AML-193 (cell line): ENCODE results near the gene ARID1A.

Source experiments
- DNase-seq, 2 experiments: peaks; one replicate each; lab custom pipeline; 2025; lab: John Stamatoyannopoulos, UW

ARID1A gene

DNA sequence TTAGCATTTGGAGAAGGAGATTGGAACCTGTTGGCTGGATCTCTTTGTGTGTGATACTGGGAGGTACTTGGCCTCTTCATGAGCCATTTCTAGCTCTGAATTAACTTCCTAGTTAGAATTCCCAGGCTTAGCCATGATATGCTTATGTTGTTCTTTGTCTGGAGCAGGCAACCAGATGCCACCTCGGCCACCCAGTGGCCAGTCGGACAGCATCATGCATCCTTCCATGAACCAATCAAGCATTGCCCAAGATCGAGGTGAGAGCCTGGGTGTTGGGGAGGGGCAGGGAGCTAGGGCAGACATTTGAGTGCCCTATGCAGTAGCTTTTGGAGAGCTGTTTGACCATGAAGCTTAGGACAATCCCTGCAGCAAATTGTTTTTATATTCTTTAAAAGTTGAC is 65.4 kb downstream of the ARID1A start:
- no peak for DNase-seq

DNA sequence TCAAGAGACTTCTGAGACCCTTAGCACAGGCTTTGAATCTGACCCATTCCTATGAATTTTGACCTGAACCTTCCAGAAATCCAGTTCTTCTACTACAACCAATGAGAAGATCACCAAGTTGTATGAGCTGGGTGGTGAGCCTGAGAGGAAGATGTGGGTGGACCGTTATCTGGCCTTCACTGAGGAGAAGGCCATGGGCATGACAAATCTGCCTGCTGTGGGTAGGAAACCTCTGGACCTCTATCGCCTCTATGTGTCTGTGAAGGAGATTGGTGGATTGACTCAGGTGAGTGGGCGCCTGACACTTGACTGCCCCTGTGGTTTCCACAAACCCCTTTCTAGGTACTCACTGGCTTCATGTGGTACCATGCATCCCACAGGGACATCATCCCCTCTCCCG is 71.9 kb downstream of the ARID1A start:
- DNase-seq: no peak

DNA sequence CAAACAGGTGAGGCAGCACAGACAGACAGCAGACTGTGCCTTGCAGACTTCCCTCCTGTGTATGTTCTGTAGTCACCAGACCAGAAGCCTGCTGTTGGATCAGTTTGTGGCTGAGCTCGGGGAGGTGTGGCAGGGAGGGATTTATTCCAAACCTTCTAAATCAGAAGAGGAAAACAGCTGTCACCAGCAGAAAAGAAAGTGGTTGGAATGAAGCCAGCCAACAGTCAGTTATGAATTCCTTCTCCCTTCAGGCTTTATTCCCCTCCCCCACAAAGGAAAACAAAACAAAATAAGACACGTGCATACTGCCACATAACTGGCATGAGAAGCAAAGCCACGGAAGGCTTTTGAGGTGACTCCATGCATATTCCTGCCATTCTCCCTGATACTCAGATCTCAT is 72.9 kb downstream of the ARID1A start:
- no peak for DNase-seq

DNA sequence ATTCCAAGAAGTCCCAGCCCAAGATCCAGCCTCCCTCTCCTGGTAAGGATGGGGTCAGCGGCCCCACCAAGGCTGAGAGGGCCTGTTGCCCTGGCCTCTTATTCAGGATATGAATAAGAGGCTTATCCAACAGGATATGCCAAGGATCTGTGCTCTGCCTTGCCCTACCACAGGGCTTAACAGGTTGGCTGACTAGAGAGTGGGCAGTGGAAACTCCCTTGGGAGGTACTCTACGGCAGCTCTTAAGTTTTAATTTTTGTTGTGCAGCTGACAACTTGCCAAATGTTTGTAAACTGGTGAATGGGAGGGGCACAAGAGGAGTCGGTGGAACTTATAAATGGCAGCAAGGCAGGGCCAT is 75.4 kb downstream of the ARID1A start:
- no peak for DNase-seq

DNA sequence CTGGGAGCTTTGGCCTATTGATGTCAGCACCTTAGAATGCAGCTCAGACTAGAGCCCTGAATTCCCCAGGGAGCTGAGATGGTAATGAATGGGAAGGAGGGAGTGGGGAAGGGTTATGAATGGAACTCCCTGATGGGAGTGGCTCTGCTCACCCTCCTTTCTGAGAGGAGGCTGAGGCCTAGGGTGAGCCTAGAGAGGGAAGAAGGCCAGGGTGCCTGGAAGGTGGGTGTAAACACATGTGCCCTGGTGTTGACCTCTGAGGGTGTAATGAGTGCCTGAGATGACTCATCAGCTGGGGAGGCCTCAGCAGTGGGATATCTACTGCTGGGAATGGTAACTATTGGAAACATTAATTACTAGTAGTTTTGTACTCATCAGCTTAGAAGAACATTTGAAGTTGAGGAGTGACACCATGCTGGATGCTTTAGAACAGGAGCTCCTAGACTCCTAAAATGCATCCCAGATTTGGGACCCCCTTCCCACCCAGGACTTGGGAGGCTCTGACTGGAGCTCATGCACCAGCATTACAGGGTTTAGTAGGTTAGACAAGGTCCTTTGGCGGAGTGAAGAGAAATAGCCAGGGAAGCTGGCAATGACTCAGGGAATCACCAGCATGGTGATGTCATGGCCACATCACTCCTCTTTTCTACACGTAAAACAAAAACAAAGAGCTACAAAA is 76.0 kb downstream of the ARID1A start:
- DNase-seq: no peak

DNA sequence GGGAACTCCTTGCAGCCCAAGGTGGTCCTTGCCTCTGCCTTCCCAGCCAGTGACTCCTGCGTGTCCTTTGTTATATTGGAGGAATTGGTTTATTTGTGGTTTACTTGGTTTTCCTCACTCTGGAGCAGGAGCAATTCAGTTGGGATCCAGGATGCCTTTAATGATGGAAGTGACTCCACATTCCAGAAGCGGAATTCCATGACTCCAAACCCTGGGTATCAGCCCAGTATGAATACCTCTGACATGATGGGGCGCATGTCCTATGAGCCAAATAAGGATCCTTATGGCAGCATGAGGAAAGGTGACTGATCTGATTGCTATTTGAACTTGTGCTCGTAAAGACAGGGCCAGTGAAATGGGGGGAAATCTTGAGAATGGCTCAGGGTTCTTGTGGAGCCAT is 76.9 kb downstream of the ARID1A start:
- no peak for DNase-seq

GRCh38 chr1:26774462-26774861 is 78.6 kb downstream of the ARID1A start:
- no peak for DNase-seq

DNA sequence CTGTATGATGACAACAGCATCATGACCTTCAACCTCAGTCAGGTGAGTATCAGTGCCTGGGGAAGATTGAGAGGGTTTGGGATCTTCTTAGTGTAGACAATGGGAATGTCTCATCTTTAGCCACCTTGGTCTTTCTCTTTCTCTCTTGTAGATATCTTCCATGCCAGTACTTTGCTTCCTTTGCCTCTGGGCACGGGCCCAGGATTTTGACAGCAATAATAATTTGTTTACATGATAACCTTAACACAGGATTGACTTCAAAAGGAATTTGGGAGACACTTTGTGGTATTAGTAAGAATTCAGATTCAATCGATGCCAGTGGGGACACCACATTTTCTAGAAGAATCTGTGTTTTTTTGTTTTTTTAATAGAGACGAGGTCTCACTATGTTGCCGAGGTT is 79.9 kb downstream of the ARID1A start:
- no peak for DNase-seq

DNA sequence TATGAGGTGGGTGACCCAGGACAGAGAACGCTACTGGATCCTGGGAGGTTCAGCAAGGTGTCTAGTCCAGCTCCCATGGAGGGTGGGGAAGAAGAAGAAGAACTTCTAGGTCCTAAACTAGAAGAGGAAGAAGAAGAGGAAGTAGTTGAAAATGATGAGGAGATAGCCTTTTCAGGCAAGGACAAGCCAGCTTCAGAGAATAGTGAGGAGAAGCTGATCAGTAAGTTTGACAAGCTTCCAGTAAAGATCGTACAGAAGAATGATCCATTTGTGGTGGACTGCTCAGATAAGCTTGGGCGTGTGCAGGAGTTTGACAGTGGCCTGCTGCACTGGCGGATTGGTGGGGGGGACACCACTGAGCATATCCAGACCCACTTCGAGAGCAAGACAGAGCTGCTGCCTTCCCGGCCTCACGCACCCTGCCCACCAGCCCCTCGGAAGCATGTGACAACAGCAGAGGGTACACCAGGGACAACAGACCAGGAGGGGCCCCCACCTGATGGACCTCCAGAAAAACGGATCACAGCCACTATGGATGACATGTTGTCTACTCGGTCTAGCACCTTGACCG is 83.4 kb downstream of the ARID1A start:
- DNase-seq: peak; percentile 8 to 9

DNA sequence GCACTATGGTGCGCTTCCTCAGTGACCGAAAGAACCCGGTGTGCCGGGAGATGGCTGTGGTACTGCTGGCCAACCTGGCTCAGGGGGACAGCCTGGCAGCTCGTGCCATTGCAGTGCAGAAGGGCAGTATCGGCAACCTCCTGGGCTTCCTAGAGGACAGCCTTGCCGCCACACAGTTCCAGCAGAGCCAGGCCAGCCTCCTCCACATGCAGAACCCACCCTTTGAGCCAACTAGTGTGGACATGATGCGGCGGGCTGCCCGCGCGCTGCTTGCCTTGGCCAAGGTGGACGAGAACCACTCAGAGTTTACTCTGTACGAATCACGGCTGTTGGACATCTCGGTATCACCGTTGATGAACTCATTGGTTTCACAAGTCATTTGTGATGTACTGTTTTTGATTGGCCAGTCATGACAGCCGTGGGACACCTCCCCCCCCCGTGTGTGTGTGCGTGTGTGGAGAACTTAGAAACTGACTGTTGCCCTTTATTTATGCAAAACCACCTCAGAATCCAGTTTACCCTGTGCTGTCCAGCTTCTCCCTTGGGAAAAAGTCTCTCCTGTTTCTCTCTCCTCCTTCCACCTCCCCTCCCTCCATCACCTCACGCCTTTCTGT is 84.6 kb downstream of the ARID1A start:
- DNase-seq: no peak

- no peak for DNase-seq
Measured at GRCh38 chr1:26781206-26781825, 85.5 kb downstream of the ARID1A start.

DNA sequence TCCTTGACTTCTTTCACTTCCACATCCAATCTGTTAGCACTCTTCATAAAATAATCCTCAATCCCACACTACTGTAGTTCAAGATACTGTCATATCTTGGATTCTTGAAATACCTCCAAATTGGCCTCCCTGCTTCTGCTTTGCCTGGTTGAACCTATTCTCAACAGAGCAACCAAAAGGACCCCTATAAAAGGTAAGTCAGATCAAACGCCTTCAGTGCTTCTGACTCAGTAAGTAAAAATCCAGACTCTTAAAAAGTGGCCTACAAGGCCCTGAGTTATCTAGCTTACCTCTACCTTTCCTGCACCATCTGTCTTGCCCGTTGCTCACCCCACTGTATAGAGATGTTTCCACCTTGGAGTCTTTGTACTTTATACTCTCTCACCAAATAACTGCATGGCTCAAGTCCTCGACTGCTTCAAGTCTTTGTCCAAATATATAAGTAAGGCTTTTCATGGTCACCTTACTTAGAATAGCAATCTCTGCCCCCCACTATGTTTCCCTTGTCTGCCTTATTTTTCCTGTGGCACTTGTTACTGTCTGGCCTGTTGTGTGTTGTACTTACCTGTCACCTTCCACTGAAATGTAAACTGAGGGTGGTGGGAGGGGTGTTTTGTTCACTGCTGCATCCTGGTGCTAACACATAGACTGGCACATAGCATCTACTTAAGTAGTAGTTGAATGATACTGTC is 86.9 kb downstream of the ARID1A start:
- DNase-seq: no peak

GRCh38 chr1:26783646-26784022 is 87.8 kb downstream of the ARID1A start:
- DNase-seq: no peak

GRCh38 chr1:26784023-26784871 is 88.4 kb downstream of the ARID1A start:
- DNase-seq: no peak

GRCh38 chr1:26784886-26785285 is 89.1 kb downstream of the ARID1A start:
- no peak for DNase-seq

DNA sequence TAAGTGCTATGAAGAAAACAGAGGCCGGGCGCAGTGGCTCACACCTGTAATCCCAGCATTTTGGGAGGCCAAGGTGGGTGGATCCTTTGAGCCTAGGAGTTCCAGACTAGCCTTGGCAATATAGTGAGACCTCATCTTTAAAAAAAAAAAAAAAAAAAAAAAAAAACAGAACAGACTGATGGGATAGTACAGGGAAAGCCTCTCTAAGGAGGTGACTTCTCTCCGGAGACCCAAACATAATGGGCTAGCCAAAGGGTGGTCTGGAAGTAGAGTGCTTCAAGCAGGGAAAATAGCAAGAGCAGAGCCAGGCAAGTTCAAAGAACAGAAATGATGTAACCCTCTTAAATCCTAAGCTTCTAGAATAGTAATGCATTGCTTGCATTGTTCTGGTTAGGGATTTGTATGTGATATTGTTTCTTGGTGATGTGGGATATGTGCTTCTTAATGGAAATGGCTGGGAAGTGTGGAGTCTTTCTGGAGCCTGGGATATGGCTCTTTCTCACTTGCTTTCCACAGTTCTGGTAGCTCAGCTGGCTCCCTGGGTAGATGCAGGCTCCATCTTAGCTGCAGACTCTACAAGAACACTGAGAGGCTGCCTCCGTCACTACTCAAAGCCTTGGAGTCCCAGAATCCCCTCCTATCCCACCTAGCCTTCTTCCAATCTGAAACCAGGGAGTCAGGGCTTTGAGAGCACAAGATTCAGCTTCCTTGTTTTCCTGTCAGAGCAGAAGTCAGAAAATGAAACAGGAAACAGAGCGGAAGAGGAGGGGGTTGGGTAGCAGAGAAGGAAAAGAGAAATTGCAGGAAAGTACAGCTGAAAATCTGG is 90.0 kb downstream of the ARID1A start:
- peak; percentile 54 to 58 for DNase-seq

- peak; percentile 69 to 72 for DNase-seq
Measured at GRCh38 chr1:26786437-26787380, 90.9 kb downstream of the ARID1A start.

- DNase-seq: no peak
Measured at GRCh38 chr1:26787381-26787705, 91.5 kb downstream of the ARID1A start.

DNA sequence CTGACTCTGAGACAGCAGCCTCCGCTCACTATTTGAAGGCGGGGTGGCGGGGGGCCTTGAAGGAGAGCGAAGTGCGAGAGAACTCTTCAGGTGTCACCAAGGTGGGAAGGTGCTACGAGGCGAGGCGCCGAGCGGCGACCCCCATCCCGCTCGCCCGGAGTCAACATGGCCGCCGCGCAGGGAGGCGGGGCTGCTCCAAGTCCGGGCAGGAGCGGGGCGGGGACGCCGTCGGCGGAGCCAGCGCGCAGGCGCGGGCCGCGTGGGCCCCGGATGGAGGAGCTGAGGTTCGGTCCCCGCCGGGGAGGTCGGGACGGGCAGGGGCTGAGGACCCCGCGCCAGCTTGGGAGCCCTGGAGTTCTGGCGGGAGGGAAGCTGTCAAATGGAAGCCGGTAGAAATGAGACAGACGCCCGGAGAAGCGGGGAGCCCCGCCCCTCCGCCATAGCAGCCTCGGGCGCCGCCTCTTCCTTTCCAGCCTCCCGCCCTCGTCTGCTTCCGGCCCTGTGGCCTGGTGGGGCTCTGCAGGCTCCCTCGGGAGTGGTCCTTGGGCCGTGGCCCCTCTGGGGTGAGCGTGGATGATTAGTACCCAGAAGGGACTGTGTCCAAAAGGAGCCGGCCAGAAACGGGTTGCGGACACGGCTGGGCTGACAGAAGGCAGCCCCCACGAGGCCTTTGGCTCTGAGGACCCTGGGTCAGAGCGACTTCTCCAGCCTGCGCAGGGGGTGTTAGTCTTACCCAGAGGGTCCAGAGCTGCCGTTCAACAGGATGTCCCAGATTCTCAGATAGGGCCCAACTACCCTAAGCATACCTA is 92.1 kb downstream of the ARID1A start, which contains the start of gene PIGV:
TSS of gene PIGV (plus strand) at position 245 of the 809 bp plus-strand sequence. CDS start 2,866 bp downstream, outside the sequence.
- DNase-seq: peak; percentile 83
